K562 treated with DMSO at 1 percent for 12 hours (cell line): ENCODE measurements around the gene NOTUM. TPM values are rescaled to one million over a fixed set of nuclear protein-coding genes. Genes with fewer than 3 reads are reported as not detected.

Experiments
- total RNA-seq: library from RNA; unstranded; fragments of 300-600 nt; gene quantifications from 2 replicates; pipeline ENCODE4 v1.2.3, GENCODE V29; 2022; ENCODE audit not compliant: insufficient read depth

Gene NOTUM
- total RNA-seq = 9.0 and 9.7 TPM in 2 replicates

GRCh38 chr17:81961087-81961511 is at the start of gene NOTUM:
Gene NOTUM, minus strand, starts transcription at chr17:81961187. Its CDS starts 278 bp downstream, at chr17:81960909.

GRCh38 chr17:81977211-81977808 is 16.3 kb upstream of the NOTUM start, which contains the start of gene ASPSCR1:
Gene ASPSCR1, plus strand, starts transcription at chr17:81977629. Its CDS starts 18 bp downstream, at chr17:81977647.

GRCh38 chr17:81947189-81947588 is 13.8 kb downstream of the NOTUM start, which contains the start of gene MYADML2:
Gene MYADML2, minus strand, starts transcription at chr17:81947233. Its CDS starts 5,492 bp downstream, at chr17:81941741.

GRCh38 chr17:81927653-81928543 is 33.1 kb downstream of the NOTUM start, which contains the start of gene MAFG:
Gene MAFG, minus strand, starts transcription at chr17:81927735. Its CDS starts 4,550 bp downstream, at chr17:81923185.

GRCh38 chr17:81917565-81918332 is 43.2 kb downstream of the NOTUM start, which contains the start of gene SIRT7:
Gene SIRT7, minus strand, starts transcription at chr17:81918176. Its CDS starts 45 bp downstream, at chr17:81918131.

GRCh38 chr17:81911277-81911961 is 49.6 kb downstream of the NOTUM start, which contains the start of gene PCYT2:
Gene PCYT2, minus strand, starts transcription at chr17:81911399. Its CDS starts 44 bp downstream, at chr17:81911355.

Other genes starting within 250 kb of the NOTUM start
- gene SLC25A10, start 248.9 kb downstream of the NOTUM start, total RNA-seq = 49.3 and 53.8 TPM in 2 replicates
- not detected in 2 replicates for gene GCGR, start 157.0 kb downstream of the NOTUM start, total RNA-seq
- 192 and 316 TPM in 2 replicates for gene MCRIP1, start 127.9 kb downstream of the NOTUM start, total RNA-seq
- not detected in 2 replicates for gene PPP1R27, start 126.1 kb downstream of the NOTUM start, total RNA-seq
- 670 and 837 TPM in 2 replicates for gene P4HB, start 100.7 kb downstream of the NOTUM start, total RNA-seq
- gene ARHGDIA, start 89.8 kb downstream of the NOTUM start, total RNA-seq = 219 and 311 TPM in 2 replicates
- 131 and 173 TPM in 2 replicates for gene ALYREF, start 69.6 kb downstream of the NOTUM start, total RNA-seq
- gene ANAPC11, start 69.5 kb downstream of the NOTUM start, total RNA-seq = 460 and 768 TPM in 2 replicates
- gene NPB, start 58.9 kb downstream of the NOTUM start, total RNA-seq = 3.1 and 4.4 TPM in 2 replicates
- 43.6 and 61.6 TPM in 2 replicates for gene PCYT2, start 49.8 kb downstream of the NOTUM start, total RNA-seq
- 34.3 and 38.5 TPM in 2 replicates for gene SIRT7, start 43.0 kb downstream of the NOTUM start, total RNA-seq
- gene MAFG, start 33.5 kb downstream of the NOTUM start, total RNA-seq = 45.0 and 63.6 TPM in 2 replicates
- gene PYCR1, start 23.9 kb downstream of the NOTUM start, total RNA-seq = 170 and 175 TPM in 2 replicates
- not detected in 2 replicates for gene MYADML2, start 14.0 kb downstream of the NOTUM start, total RNA-seq
- gene ASPSCR1, start 16.4 kb upstream of the NOTUM start, total RNA-seq = 32.7 and 45.0 TPM in 2 replicates
- gene CENPX, start 61.7 kb upstream of the NOTUM start, total RNA-seq = 108 and 156 TPM in 2 replicates
- 11.1 and 13.9 TPM in 2 replicates for gene LRRC45, start 62.1 kb upstream of the NOTUM start, total RNA-seq
- gene RAC3, start 70.5 kb upstream of the NOTUM start, total RNA-seq = 58.4 and 82.9 TPM in 2 replicates
- 273 and 376 TPM in 2 replicates for gene DCXR, start 76.5 kb upstream of the NOTUM start, total RNA-seq
- 33.4 and 35.0 TPM in 2 replicates for gene RFNG, start 90.6 kb upstream of the NOTUM start, total RNA-seq
- 118 and 137 TPM in 2 replicates for gene GPS1, start 90.7 kb upstream of the NOTUM start, total RNA-seq
- 185 and 205 TPM in 2 replicates for gene DUS1L, start 104.6 kb upstream of the NOTUM start, total RNA-seq
- 69.3 and 119 TPM in 2 replicates for gene FASN, start 137.0 kb upstream of the NOTUM start, total RNA-seq